LNCaP clone FGC (cell line): ENCODE results near the gene GPR18.

Source experiments
- DNase-seq: peaks from one replicate; pipeline ENCODE4 v3.0.0-alpha.2; 2011; ENCODE audit warnings: low read depth
- H3K4me3 ChIP-seq: 2 replicates; pipeline ENCODE4 v1.5.1; 2011; ENCODE audit warnings: mild to moderate bottlenecking, low read depth, low read length, control low read depth
- CTCF ChIP-seq: IDR thresholded peaks from 2 replicates; pipeline ENCODE4 v1.5.1; 2012; ENCODE audit warnings: mild to moderate bottlenecking; ENCODE audit not compliant: control insufficient read depth, insufficient read depth; ENCODE audit errors: extremely low read depth

GPR18 gene

DNA sequence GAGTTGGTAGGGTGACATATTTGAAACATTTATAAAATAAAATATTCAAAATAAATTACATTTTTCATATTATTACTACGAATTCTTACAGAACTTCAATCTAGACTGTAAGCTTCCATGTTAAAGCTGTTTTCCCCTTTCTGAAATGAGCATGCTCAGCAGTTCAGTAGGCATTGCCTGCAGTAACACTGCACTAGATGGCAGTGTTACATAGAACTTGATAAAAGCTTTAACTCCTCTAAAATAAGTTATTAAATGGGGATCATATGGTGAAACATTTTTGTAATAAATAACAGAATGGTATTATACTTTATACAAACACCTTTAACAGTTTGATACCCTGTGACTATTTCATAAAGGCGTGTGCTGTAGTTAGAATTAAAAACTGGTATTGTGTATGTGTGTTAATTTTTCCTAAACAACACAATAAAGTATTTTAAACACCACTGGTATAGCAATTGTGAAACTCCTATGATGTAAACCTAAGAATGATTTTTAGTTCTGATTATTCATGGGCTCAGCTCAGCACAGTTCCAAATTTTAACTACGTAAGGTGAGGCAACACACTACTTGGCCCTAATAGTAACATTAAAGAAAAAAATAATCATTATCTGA is 11.6 kb upstream of the GPR18 start:
- H3K4me3 ChIP-seq: no peak overlapping the region
- DNase-seq: no peak
- peak; percentile 83 for TF ChIP-seq CTCF

GRCh38 chr13:99268822-99269221 is 10.6 kb upstream of the GPR18 start:
- DNase-seq: no peak
- H3K4me3 ChIP-seq: no peak overlapping the region
- TF ChIP-seq CTCF: no peak

DNA sequence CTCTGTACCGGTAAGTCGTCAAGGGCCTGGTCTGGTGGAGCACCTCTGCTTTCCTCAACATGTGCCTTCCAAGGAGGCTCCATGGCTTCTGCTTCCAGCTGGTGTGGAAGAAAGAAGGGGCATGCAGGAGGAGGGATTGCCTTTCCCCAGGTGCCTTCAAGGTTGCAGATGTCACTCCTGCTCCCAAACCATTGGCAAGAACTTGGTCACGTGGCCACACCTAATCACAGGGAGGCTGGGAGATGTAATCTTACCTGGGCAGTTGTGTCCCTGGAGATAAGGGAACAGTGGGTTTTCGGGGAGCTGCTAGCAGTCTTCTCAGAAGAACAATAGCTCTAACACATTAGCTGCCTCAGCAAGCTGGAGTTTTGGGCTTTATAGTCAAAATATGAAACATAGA is 9.7 kb upstream of the GPR18 start:
- no peak overlapping the region for H3K4me3 ChIP-seq
- DNase-seq: no peak
- TF ChIP-seq CTCF: no peak

GRCh38 chr13:99266827-99267226 is 8.6 kb upstream of the GPR18 start:
- no peak overlapping the region for H3K4me3 ChIP-seq
- no peak for DNase-seq
- TF ChIP-seq CTCF: no peak

DNA sequence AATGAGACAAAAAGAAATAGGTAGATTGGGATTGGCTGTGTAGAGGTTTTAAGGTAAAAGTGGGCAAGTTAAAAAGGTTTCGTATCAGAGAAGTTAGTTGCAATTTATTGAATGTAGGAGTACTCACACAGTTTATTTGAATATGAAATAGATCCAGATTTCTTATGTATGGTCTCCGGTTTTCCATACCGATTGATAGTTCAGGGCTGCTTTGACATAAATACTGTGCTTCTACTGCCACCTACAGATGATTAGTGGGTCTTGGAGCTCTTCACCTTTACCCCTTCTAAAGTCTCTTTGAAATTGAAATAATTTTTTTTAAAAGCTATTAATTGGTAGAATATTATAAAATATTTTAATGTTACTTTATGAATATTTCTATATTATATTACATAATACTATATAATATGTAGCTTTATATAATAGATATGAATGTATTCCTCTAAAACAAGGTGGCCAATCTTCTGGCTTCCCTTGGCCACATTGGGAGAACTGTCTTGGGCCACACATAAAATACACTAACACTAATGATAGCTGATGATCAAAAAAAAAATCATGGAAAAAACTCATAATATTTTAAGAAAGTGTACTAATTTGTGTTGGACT is 7.7 kb upstream of the GPR18 start:
- peak; percentile 50 for TF ChIP-seq CTCF
- no peak for DNase-seq
- H3K4me3 ChIP-seq: no peak overlapping the region

DNA sequence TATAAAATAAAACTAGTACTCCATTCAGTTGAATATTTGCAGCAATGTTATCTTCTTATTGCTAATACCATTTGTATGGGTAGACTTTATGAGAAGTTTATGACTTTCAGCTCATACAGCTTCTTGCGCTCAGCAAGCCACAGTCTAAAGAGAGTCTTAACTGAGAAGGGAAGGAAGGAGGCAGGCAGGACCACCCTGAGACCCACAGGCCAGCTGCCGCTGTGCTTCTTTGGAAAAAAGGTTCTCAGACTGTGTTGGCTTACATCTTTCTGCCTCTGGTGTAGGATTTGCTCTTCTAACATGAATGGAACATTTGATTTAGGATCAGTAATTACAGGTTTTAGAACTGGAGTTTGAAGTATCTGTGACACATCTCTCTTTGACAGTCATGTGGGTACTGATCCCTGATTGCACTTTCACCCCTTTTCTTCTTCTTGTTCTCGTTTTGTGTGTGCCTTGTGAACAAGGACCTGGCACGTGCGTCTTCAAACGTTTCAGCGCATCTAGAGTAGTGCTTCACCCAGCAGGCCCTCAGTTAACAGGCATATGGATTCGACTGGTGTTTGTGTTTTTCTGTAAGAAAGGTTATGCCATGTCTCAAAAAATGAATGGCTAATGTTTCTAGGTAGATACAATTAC is 7.1 kb upstream of the GPR18 start:
- no peak for DNase-seq
- no peak for TF ChIP-seq CTCF
- no peak overlapping the region for H3K4me3 ChIP-seq

DNA sequence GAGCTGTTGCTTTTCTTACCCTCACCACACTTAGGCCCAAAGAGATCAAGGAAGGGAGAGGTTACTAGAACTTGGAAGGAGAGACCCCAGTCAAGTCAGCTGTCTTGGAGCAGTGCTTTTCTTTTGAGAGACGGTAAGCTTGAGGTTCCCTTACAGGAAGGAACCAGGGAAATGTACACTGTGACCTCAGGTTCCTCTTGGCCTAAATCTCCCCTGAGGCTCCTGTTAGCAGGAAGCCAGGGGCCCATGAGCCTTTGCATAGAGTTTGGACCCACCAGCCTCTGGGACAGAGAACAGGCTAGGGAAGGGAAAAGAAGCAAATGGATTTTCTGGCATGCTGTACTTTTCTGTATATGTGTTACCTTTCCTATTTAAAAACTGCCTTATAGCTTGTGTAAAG is 5.9 kb upstream of the GPR18 start:
- H3K4me3 ChIP-seq: no peak overlapping the region
- DNase-seq: no peak
- TF ChIP-seq CTCF: no peak
